ENCODE results near the gene LBX2. TPM values are rescaled to one million over a fixed set of nuclear protein-coding genes. Genes with fewer than 3 reads are reported as not detected.
"Not testable (repeated sequence)": the region's sequence is repeated elsewhere in the genome, so short reads cannot be mapped to it uniquely, and the experiment has no call there.

LBX2 gene
- total RNA-seq, 1 experiment from 2014 or later, result 4.0 TPM

GRCh38 chr2:74486141-74486540 is 13.3 kb downstream of the LBX2 start:
- no peak for DNase-seq (ENCODE audit: low read depth)

- DNase-seq (ENCODE audit: low read depth), result not testable (repeated sequence)
These were observed 15.7 kb downstream of the LBX2 start for GRCh38 chr2:74483675-74484164.

GRCh38 chr2:74482801-74483674 is 16.4 kb downstream of the LBX2 start, which contains the start of the genes CCDC142 and TTC31:
Gene CCDC142 (minus strand): TSS chr2:74482998. CDS start chr2:74482837, 161 bp downstream.
Gene TTC31 (plus strand): TSS chr2:74483081. CDS start chr2:74483096, 15 bp downstream.
- DNase-seq (ENCODE audit: low read depth), result peak; percentile 92

GRCh38 chr2:74481961-74482800 is 17.2 kb downstream of the LBX2 start:
- DNase-seq (ENCODE audit: low read depth), result no peak

GRCh38 chr2:74481431-74481830 is 18.0 kb downstream of the LBX2 start:
- no peak for DNase-seq (ENCODE audit: low read depth)

GRCh38 chr2:74474899-74475298 is 24.5 kb downstream of the LBX2 start:
- DNase-seq (ENCODE audit: low read depth), result no peak

- no peak for DNase-seq (ENCODE audit: low read depth)
These were observed 24.9 kb downstream of the LBX2 start for GRCh38 chr2:74474481-74474880.

- no peak for DNase-seq (ENCODE audit: low read depth)
These were observed 26.5 kb downstream of the LBX2 start for GRCh38 chr2:74472945-74473258.

GRCh38 chr2:74472086-74472944 is 27.1 kb downstream of the LBX2 start, which contains the start of gene MRPL53:
Gene MRPL53 (minus strand): TSS chr2:74472680. CDS start chr2:74472660, 20 bp downstream.
- peak; percentile 86 for DNase-seq (ENCODE audit: low read depth)

GRCh38 chr2:74471332-74472065 is 27.9 kb downstream of the LBX2 start:
- no peak for DNase-seq (ENCODE audit: low read depth)

GRCh38 chr2:74470742-74471141 is 28.7 kb downstream of the LBX2 start:
- not testable (repeated sequence) for DNase-seq (ENCODE audit: low read depth)

- DNase-seq (ENCODE audit: low read depth), result no peak
These were observed 35.0 kb downstream of the LBX2 start for GRCh38 chr2:74464406-74464805.

- DNase-seq (ENCODE audit: low read depth), result no peak
These were observed 36.7 kb downstream of the LBX2 start for GRCh38 chr2:74462786-74463105.

- no peak for DNase-seq (ENCODE audit: low read depth)
These were observed 37.2 kb downstream of the LBX2 start for GRCh38 chr2:74462054-74462785.

- DNase-seq (ENCODE audit: low read depth), result no peak
These were observed 38.0 kb downstream of the LBX2 start for GRCh38 chr2:74461187-74462053.

- not testable (repeated sequence) for DNase-seq (ENCODE audit: low read depth)
These were observed 39.2 kb downstream of the LBX2 start for GRCh38 chr2:74460187-74460586.

GRCh38 chr2:74459503-74460118 is 39.8 kb downstream of the LBX2 start:
- DNase-seq (ENCODE audit: low read depth), result not testable (repeated sequence)

GRCh38 chr2:74458938-74459363 is 40.5 kb downstream of the LBX2 start:
- no peak for DNase-seq (ENCODE audit: low read depth)
